Uterus (tissue), 2 donors: ENCODE results near the gene CATSPERE.
"Not testable (repeated sequence)": the region's sequence is repeated elsewhere in the genome, so short reads cannot be mapped to it uniquely, and the experiment has no call there.

ENCODE experiments used
- CTCF ChIP-seq, 4 experiments: fragments of 200-600 bp in 2 of 4; fragments of 450-650 bp in 2 of 4; sonication (generic) in 2 of 4; IDR thresholded peaks; one replicate each; pipeline ENCODE4 v1.5.1; 2016 to 2019; ENCODE audit warnings: antibody characterized with exemption in 4 of 4, mild to moderate bottlenecking in 2 of 4, moderate library complexity in 1 of 4
- POLR2A ChIP-seq, 2 donors: fragments of 450-650 bp; IDR thresholded peaks; one replicate each; pipeline ENCODE4 v1.6.1; 2016; ENCODE audit warnings: antibody characterized with exemption in 2 of 2, mild to moderate bottlenecking in 1 of 2, moderate library complexity in 1 of 2

DNA sequence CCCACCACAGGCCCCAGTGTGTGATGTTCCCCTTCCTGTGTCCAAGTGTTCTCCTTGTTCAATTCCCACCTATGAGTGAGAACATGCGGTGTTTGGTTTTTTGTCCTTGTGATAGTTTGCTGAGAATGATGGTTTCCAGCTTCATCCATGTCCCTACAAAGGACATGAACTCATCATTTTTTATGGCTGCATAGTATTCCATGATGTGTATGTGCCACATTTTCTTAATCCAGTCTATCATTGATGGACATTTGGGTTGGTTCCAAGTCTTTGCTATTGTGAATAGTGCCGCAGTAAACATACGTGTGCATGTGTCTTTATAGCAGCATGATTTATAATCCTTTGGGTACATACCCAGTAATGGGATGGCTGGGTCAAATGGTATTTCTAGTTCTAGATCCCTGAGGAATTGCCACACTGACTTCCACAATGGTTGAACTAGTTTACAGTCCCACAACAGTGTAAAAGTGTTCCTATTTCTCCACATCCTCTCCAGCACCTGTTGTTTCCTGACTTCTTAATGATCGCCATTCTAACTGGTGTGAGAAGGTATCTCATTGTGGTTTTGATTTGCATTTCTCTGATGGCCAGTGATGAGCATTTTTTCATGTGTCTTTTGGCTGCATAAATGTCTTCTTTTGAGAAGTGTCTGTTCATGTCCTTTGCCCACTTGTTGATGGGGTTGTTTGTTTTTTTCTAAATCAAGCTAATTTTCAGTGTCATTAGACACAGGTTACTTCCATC is 200.7 kb downstream of the CATSPERE start:
- not testable (repeated sequence) for TF ChIP-seq CTCF, POLR2A (IDR thresholded peaks at IDR 0.05)
